Adrenal gland (tissue), 12 donors: ENCODE data around the gene UGGT1. TPM values are rescaled to one million over a fixed set of nuclear protein-coding genes. Genes with fewer than 3 reads are reported as not detected.

Source experiments
- DNase-seq, 7 donors: peaks; one replicate each; pipeline ENCODE4 v3.0.0-alpha.2; 2019 to 2020
- H3K27ac ChIP-seq, 5 donors: fragments of 200-600 bp; sonication (generic) in 4 of 5; 1 replicate in 3 of 5; 2 replicates in 2 of 5; pipeline versions ENCODE4 v1.5.1 to v1.8.0; 2016 to 2020; ENCODE audit warnings: mild to moderate bottlenecking in 1 of 5
- H3K27me3 ChIP-seq: fragments of 200-600 bp; 2 replicates; pipeline ENCODE4 v1.8.0; 2021
- H3K36me3 ChIP-seq, 2 donors: fragments of 200-600 bp; replicated peaks in 1 of 2; 1 replicate in 1 of 2; 2 replicates in 1 of 2; pipeline versions ENCODE4 v1.5.1 to v1.8.0; 2018 to 2022
- H3K4me1 ChIP-seq, 2 donors: fragments of 200-600 bp; replicated peaks in 1 of 2; 1 replicate in 1 of 2; 2 replicates in 1 of 2; pipeline versions ENCODE4 v1.5.1 to v1.8.0; 2018 to 2021
- H3K4me3 ChIP-seq, 4 donors: fragments of 200-600 bp; sonication (generic) in 3 of 4; one replicate each; pipeline ENCODE4 v1.5.1; 2016 to 2018
- H3K9me3 ChIP-seq, 3 donors: fragments of 200-600 bp; sonication (generic) in 1 of 3; replicated peaks in 1 of 3; 1 replicate in 2 of 3; 2 replicates in 1 of 3; pipeline versions ENCODE4 v1.5.1 to v1.8.0; 2016 to 2021
- CTCF ChIP-seq, 6 experiments: fragments of 450-650 bp in 4 of 6; fragments of 200-600 bp in 2 of 6; sonication (generic) in 1 of 6; IDR thresholded peaks; 1 replicate in 5 of 6; 2 replicates in 1 of 6; pipeline versions ENCODE4 v1.5.1 to v1.8.0; 2016 to 2021; ENCODE audit warnings: antibody characterized with exemption in 6 of 6, mild to moderate bottlenecking in 2 of 6, moderate library complexity in 1 of 6
- POLR2A ChIP-seq, 2 donors: fragments of 450-650 bp; IDR thresholded peaks; one replicate each; pipeline ENCODE4 v1.6.1; 2017; ENCODE audit warnings: antibody characterized with exemption in 2 of 2, mild to moderate bottlenecking in 2 of 2, moderate library complexity in 1 of 2
- WGBS, 4 donors: extraction: QIAGEN DNeasy Blood & Tissue Kit in 2 of 4; methylation state at CpG; one replicate each; pipeline versions ENCODE4 v1.1.5 to v1.1.7; 2013 to 2017; 5-methylcytosine and 5-hydroxymethylcytosine counted together
- intact Hi-C, 2 donors: fragments of 100-400 bp; cut with DNase I; formaldehyde crosslinking; loops; one replicate each; pipeline versions ENCODE4 v1.14.1 to v1.15.0; 2022 to 2023
- polyA plus RNA-seq, 3 donors: library from polyadenylated mRNA; stranded (reverse); fragments of 200-250 nt in 2 of 3; fragments of 350-450 nt in 1 of 3; fragmentation: Illumina TruSeq in 1 of 3; extraction: RNeasy Lipid Tissue Mini Kit (QIAGEN cat#74804) in 1 of 3; gene quantifications; one replicate each; pipeline ENCODE4 v1.2.3, GENCODE V29; 2013 to 2014
- total RNA-seq, 9 donors: library from RNA; depleted of rRNA in 4 of 9; stranded (reverse); fragments of >200 nt in 4 of 9; fragments of 120-200 nt in 1 of 9; fragmentation: NEBNext Ultra II Directional in 1 of 9; extraction: Animal tissue kit (Norgen Biotek cat#: 25700) in 1 of 9; gene quantifications; one replicate each; pipeline versions ENCODE4 v1.1.0 to v1.2.4, GENCODE V29; 2013 to 2023
- donor health status: healthy with polysubstance abuse.
- donor health status: Bipolar disorder and iron deficiency.
- donor health status: DM: yes; HTN: yes; CAD: no.
- donor health status: DM: no; HTN: no; CAD: no.
- donor health status: DM: no; HTN: no; CAD: no.
- donor health status: DM: yes; HTN: yes; CAD: no.

UGGT1 gene
- total and polyA plus RNA-seq, 12 donors, result 6.6 to 67.5 (median 41.5) TPM

GRCh38 chr2:128187032-128187654 lies 96.1 kb downstream of the UGGT1 start:
- intact Hi-C loops, result loop anchor here (5.0 to 10.0 kb wide), 3 partner anchors 48 to 128 kb away; partner anchors contain the start of gene HS6ST1 (in 1 of the 2)
- peaks cover 0 to 41% of the 10 kb centered on the region in 2 donors for H3K36me3 ChIP-seq
- WGBS, 4 donors, result 89 to 93% (median 90%) methylated on average over 9 of the region's 9 CpGs
- DNase-seq, result no peak
- H3K27me3 ChIP-seq, result no peaks in the 10 kb centered on the region
- TF ChIP-seq POLR2A (IDR thresholded peaks at IDR 0.05), result no peak
- no peak for TF ChIP-seq CTCF (IDR thresholded peaks at IDR 0.05)
- H3K4me1 ChIP-seq, result peaks cover 0 to 9% of the 10 kb centered on the region in 2 donors
- no peak overlapping the region for H3K4me3 ChIP-seq
- no peaks in the 10 kb centered on the region for H3K9me3 ChIP-seq
- peak overlapping the region in 2 of 5 donors; percentile 18 to 20 for H3K27ac ChIP-seq

GRCh38 chr2:128195435-128195984 lies 104.5 kb downstream of the UGGT1 start:
- no peak for TF ChIP-seq CTCF (IDR thresholded peaks at IDR 0.05)
- intact Hi-C loops, result no loop called here

GRCh38 chr2:128196026-128196425 lies 105.0 kb downstream of the UGGT1 start:
- TF ChIP-seq CTCF (IDR thresholded peaks at IDR 0.05) (no peak), POLR2A (IDR thresholded peaks at IDR 0.05) (no peak)
- H3K9me3 ChIP-seq, result no peaks in the 10 kb centered on the region
- peaks cover 0 to 12% of the 10 kb centered on the region in 2 donors for H3K36me3 ChIP-seq
- H3K27ac ChIP-seq, result no peak overlapping the region
- intact Hi-C loops, result no loop called here
- WGBS, 4 donors, result 80 to 94% (median 87%) methylated on average over 4 to 5 of the region's 5 CpGs
- DNase-seq, result no peak
- H3K4me3 ChIP-seq, result no peak overlapping the region
- H3K27me3 ChIP-seq, result no peaks in the 10 kb centered on the region
- no peaks in the 10 kb centered on the region for H3K4me1 ChIP-seq

More at GRCh38 chr2:128195435-128195984, 104.5 kb downstream of the UGGT1 start:
- Histone ChIP-seq H3K4me3 (no peak overlapping the region), H3K27me3 (no peaks in the 10 kb centered on the region), H3K36me3 (peaks cover 0 to 17% of the 10 kb centered on the region in 2 donors), H3K27ac (no peak overlapping the region), H3K4me1 (no peaks in the 10 kb centered on the region), H3K9me3 (no peaks in the 10 kb centered on the region)
- DNase-seq, result no peak
- WGBS, 4 donors, result 69 to 81% (median 73%) methylated on average over 4 to 6 of the region's 6 CpGs

GRCh38 chr2:128196471-128196931 lies 105.5 kb downstream of the UGGT1 start:
- Histone ChIP-seq H3K4me1 (no peaks in the 10 kb centered on the region), H3K27ac (no peak overlapping the region), H3K27me3 (no peaks in the 10 kb centered on the region), H3K9me3 (no peaks in the 10 kb centered on the region), H3K4me3 (no peak overlapping the region), H3K36me3 (peaks cover 0 to 8% of the 10 kb centered on the region in 2 donors)
- intact Hi-C loops, result no loop called here
- no peak for DNase-seq
- no peak for TF ChIP-seq CTCF (IDR thresholded peaks at IDR 0.05)
- TF ChIP-seq POLR2A (IDR thresholded peaks at IDR 0.05), result no peak
- 65 to 75% (median 74%) methylated on average over 6 of the region's 6 CpGs for WGBS, 4 donors
